H1 (cell line): ENCODE results near the gene GDNF. TPM values are rescaled to one million over a fixed set of nuclear protein-coding genes. Genes with fewer than 3 reads are reported as not detected.

Experiments
- CTCF ChIA-PET: fragments of 300-600 bp; sonication (Branson Sonifier 250); formaldehyde crosslinking; loops from one replicate; lab custom pipeline; 2021; ENCODE audit not compliant: partially characterized antibody; lab: Charles Lee
- POLR2A ChIA-PET: fragments of 300-600 bp; sonication (Branson Sonifier 250); formaldehyde crosslinking; loops from one replicate; lab custom pipeline; 2021; ENCODE audit warnings: inconsistent platforms; ENCODE audit not compliant: partially characterized antibody; lab: Charles Lee
- DNase-seq, 2 experiments: peaks; one replicate each; pipeline versions ENCODE4 v3.0.0 to v3.0.0-alpha.2; 2010 to 2022; ENCODE audit warnings: low spot score in 2 of 2, low read depth in 1 of 2, mixed read lengths in 1 of 2
- FAIRE-seq: peaks from 2 replicates; lab custom pipeline; 2011; peaks lifted over from hg19 to GRCh38; lab: Jason Lieb, UNC
- H2AFZ ChIP-seq: 2 replicates; pipeline ENCODE4 v1.8.1; 2012; ENCODE audit warnings: low read length, inconsistent platforms
- H2AK5ac ChIP-seq: 2 replicates; pipeline ENCODE4 v1.6.1; 2013; ENCODE audit warnings: low read depth, low read length
- H2BK120ac ChIP-seq: replicated peaks from 2 replicates; pipeline ENCODE3; 2013; ENCODE audit warnings: low read depth, low read length, inconsistent platforms
- H2BK12ac ChIP-seq: 2 replicates; pipeline ENCODE4 v1.6.1; 2013; ENCODE audit warnings: low read depth, low read length
- H2BK15ac ChIP-seq: 2 replicates; pipeline ENCODE4 v1.6.1; 2013; ENCODE audit warnings: low read length
- H2BK20ac ChIP-seq: 2 replicates; pipeline ENCODE4 v1.6.1; 2013; ENCODE audit warnings: low read length
- H2BK5ac ChIP-seq: 2 replicates; pipeline ENCODE4 v1.6.1; 2013; ENCODE audit warnings: low read depth, low read length
- H3K14ac ChIP-seq: 2 replicates; pipeline ENCODE4 v1.6.1; 2013; ENCODE audit warnings: inconsistent platforms; ENCODE audit not compliant: insufficient read length
- H3K18ac ChIP-seq: 2 replicates; pipeline ENCODE4 v1.6.1; 2013; ENCODE audit warnings: low read length; ENCODE audit errors: extremely low read depth
- H3K23ac ChIP-seq: 2 replicates; pipeline ENCODE4 v1.6.1; 2013; ENCODE audit warnings: inconsistent platforms; ENCODE audit not compliant: insufficient read length
- H3K23me2 ChIP-seq: 2 replicates; pipeline ENCODE4 v1.6.1; 2013; ENCODE audit warnings: low read depth, low read length
- H3K27ac ChIP-seq: 2 replicates; pipeline ENCODE4 v1.6.1; 2011; ENCODE audit warnings: low read depth, low read length, inconsistent platforms
- H3K27me3 ChIP-seq, 4 experiments: replicated peaks in 1 of 4; 1 replicate in 1 of 4; 2 replicates in 3 of 4; pipeline versions ENCODE4 v1.6.1 to v1.8.1; 2011 to 2013; ENCODE audit warnings: low read length in 3 of 4, mild to moderate bottlenecking in 3 of 4, inconsistent platforms in 2 of 4, mixed read lengths in 2 of 4, moderate library complexity in 1 of 4; ENCODE audit not compliant: control insufficient read depth in 3 of 4, insufficient read depth in 3 of 4; ENCODE audit errors: extremely low read depth in 1 of 4
- H3K36me3 ChIP-seq, 4 experiments: 2 replicates each; pipeline versions ENCODE4 v1.6.1 to v1.8.1; 2011 to 2013; ENCODE audit warnings: mild to moderate bottlenecking in 4 of 4, low read length in 3 of 4, moderate library complexity in 2 of 4, control low read depth in 1 of 4, inconsistent platforms in 1 of 4; ENCODE audit not compliant: insufficient read depth in 4 of 4, control insufficient read depth in 2 of 4
- H3K4ac ChIP-seq: replicated peaks from 2 replicates; pipeline ENCODE3; 2013; ENCODE audit warnings: low read length, low read depth, mixed read lengths, inconsistent platforms; ENCODE audit not compliant: insufficient read length
- H3K4me1 ChIP-seq, 4 experiments: replicated peaks in 1 of 4; 1 replicate in 1 of 4; 2 replicates in 3 of 4; pipeline versions ENCODE4 v1.6.1 to v1.8.1; 2011 to 2013; ENCODE audit warnings: low read length in 3 of 4, inconsistent platforms in 2 of 4, mixed read lengths in 1 of 4; ENCODE audit not compliant: insufficient read depth in 4 of 4, control insufficient read depth in 3 of 4
- H3K4me2 ChIP-seq, 2 experiments: 2 replicates each; pipeline versions ENCODE4 v1.6.1 to v1.8.1; 2011 to 2013; ENCODE audit warnings: low read depth in 2 of 2, low read length in 2 of 2, control low read depth in 1 of 2, inconsistent platforms in 1 of 2, mild to moderate bottlenecking in 1 of 2; ENCODE audit not compliant: insufficient read depth in 1 of 2
- H3K4me3 ChIP-seq, 4 experiments: fragments of 200-600, 300-600 bp in 1 of 4; sonication (generic), shearing (Covaris generic), sonication (Bioruptor Twin) in 1 of 4; 2 replicates each; pipeline versions ENCODE4 v1.5.1 to v1.8.1; 2011 to 2016; ENCODE audit warnings: low read length in 4 of 4, low read depth in 3 of 4, control low read depth in 2 of 4, inconsistent platforms in 2 of 4, mild to moderate bottlenecking in 2 of 4, mixed read lengths in 1 of 4, moderate library complexity in 1 of 4; ENCODE audit not compliant: insufficient read depth in 2 of 4; ENCODE audit errors: extremely low read depth in 1 of 4
- H3K56ac ChIP-seq: replicated peaks from 2 replicates; pipeline ENCODE3; 2013; ENCODE audit warnings: low read depth, mild to moderate bottlenecking, mixed read lengths, low read length, inconsistent platforms; ENCODE audit not compliant: insufficient read length
- H3K79me1 ChIP-seq: 2 replicates; pipeline ENCODE4 v1.6.1; 2013; ENCODE audit warnings: low read depth, low read length, control low read depth
- H3K79me2 ChIP-seq, 2 experiments: 2 replicates each; pipeline versions ENCODE4 v1.6.1 to v1.8.1; 2012 to 2013; ENCODE audit warnings: low read length in 2 of 2, mild to moderate bottlenecking in 2 of 2, inconsistent platforms in 1 of 2; ENCODE audit not compliant: insufficient read depth in 2 of 2, control insufficient read depth in 1 of 2
- H3K9ac ChIP-seq, 4 experiments: replicated peaks in 1 of 4; 1 replicate in 1 of 4; 2 replicates in 3 of 4; pipeline versions ENCODE4 v1.6.1 to v1.8.1; 2011 to 2013; ENCODE audit warnings: low read depth in 3 of 4, low read length in 3 of 4, control low read depth in 2 of 4, mild to moderate bottlenecking in 2 of 4, moderate library complexity in 2 of 4, inconsistent platforms in 1 of 4; ENCODE audit errors: extremely low read depth in 1 of 4
- H3K9me3 ChIP-seq, 2 experiments: 2 replicates each; pipeline versions ENCODE4 v1.6.1 to v1.8.1; 2012 to 2013; ENCODE audit warnings: mild to moderate bottlenecking in 2 of 2, moderate library complexity in 2 of 2, control low read depth in 1 of 2, inconsistent platforms in 1 of 2, low read depth in 1 of 2, low read length in 1 of 2, mixed read lengths in 1 of 2; ENCODE audit not compliant: insufficient read depth in 2 of 2
- H4K20me1 ChIP-seq, 2 experiments: replicated peaks in 1 of 2; 2 replicates each; pipeline versions ENCODE3 to v1.8.1; 2011 to 2013; ENCODE audit warnings: inconsistent platforms in 2 of 2, low read length in 2 of 2, mild to moderate bottlenecking in 1 of 2; ENCODE audit not compliant: insufficient read depth in 2 of 2, control insufficient read depth in 1 of 2
- H4K5ac ChIP-seq: 2 replicates; pipeline ENCODE4 v1.6.1; 2013; ENCODE audit warnings: low read length, low read depth, mixed read lengths, inconsistent platforms; ENCODE audit not compliant: insufficient read length
- H4K8ac ChIP-seq: 2 replicates; pipeline ENCODE4 v1.8.0; 2013; ENCODE audit warnings: mild to moderate bottlenecking, moderate library complexity, low read length, inconsistent platforms; ENCODE audit not compliant: insufficient read depth; ENCODE audit errors: extremely low read depth
- H4K91ac ChIP-seq: replicated peaks from 2 replicates; pipeline ENCODE3; 2013; ENCODE audit warnings: low read length, mixed read lengths, inconsistent platforms; ENCODE audit not compliant: insufficient read length
- CREB1 ChIP-seq: IDR thresholded peaks from 2 replicates; pipeline ENCODE4 v1.6.1; 2012; ENCODE audit warnings: inconsistent platforms
- MAX ChIP-seq: IDR thresholded peaks from 2 replicates; pipeline ENCODE4 v1.6.1; 2012; ENCODE audit warnings: inconsistent platforms
- POLR2AphosphoS5 ChIP-seq: IDR thresholded peaks from 2 replicates; pipeline ENCODE4 v1.6.1; 2011; ENCODE audit warnings: low read depth, low read length
- TEAD4 ChIP-seq: IDR thresholded peaks from 2 replicates; pipeline ENCODE4 v1.6.1; 2012; ENCODE audit warnings: low read depth, low read length, inconsistent platforms, mixed read lengths
- WGBS, 2 experiments: shearing (Covaris generic) in 1 of 2; methylation state at CpG; one replicate each; pipeline versions ENCODE4 v1.1.6 to v1.1.7; 2013 to 2015; ENCODE audit warnings: low lambda C conversion rate in 2 of 2, mixed read lengths in 2 of 2, inconsistent platforms in 1 of 2, low coverage in 1 of 2, missing lambda C conversion rate in 1 of 2; ENCODE audit not compliant: insufficient replicate concordance in 2 of 2, insufficient coverage in 1 of 2, insufficient read length in 1 of 2; ENCODE audit errors: extremely low coverage in 1 of 2, missing lambda C conversion rate in 1 of 2; 5-methylcytosine and 5-hydroxymethylcytosine counted together
- polyA plus RNA-seq, 7 experiments: library from polyadenylated mRNA; depleted of rRNA in 3 of 7; stranded (reverse) in 5 of 7; unstranded in 2 of 7; fragments of >200 nt in 5 of 7; fragments of 200-250 nt in 2 of 7; gene quantifications; 1 replicate in 5 of 7; 2 replicates in 1 of 7; 4 replicates in 1 of 7; pipeline versions ENCODE4 v1.2.1 to v1.2.3, GENCODE V29; 2011 to 2013; ENCODE audit warnings: missing spikeins in 2 of 7, mixed read lengths in 2 of 7
- total RNA-seq: library from RNA; stranded (reverse); fragmentation: NEBNext Ultra II Directional; extraction: Animal tissue kit (Norgen Biotek cat#: 25700); gene quantifications from 2 replicates; pipeline ENCODE4 v1.2.1, GENCODE V29; 2021

GDNF gene
- total and polyA plus RNA-seq, 2 of the 8 experiments (the other 6 are each of a cell fraction or from before 2014, with no cell fraction given): 0.15 to 2.0 TPM

- Histone ChIP-seq H2AK5ac (no peak overlapping the region), H3K4me3 (no peak overlapping the region), H3K4ac (no peak overlapping the region), H3K56ac (no peak overlapping the region), H3K9me3 (no peaks in the 10 kb centered on the region), H3K36me3 (peaks cover 0 to 6% (median 0%) of the 10 kb centered on the region in 4 experiments; a peak in 1 of 8 replicates), H3K27ac (no peak overlapping the region), H3K9ac (no peak overlapping the region), H3K14ac (no peak overlapping the region), H3K23me2 (peaks cover 9% of the 10 kb centered on the region; the same call in 1 of the 2 replicates), H2BK20ac (no peak overlapping the region), H4K91ac (no peak overlapping the region), H4K8ac (no peak overlapping the region), H2BK5ac (no peak overlapping the region), H2BK120ac (no peak overlapping the region), H3K4me1 (peaks cover 15 to 30% (median 19%) of the 10 kb centered on the region in 4 experiments; a peak in 6 of 7 replicates), H4K20me1 (no peaks in the 10 kb centered on the region), H3K79me2 (no peaks in the 10 kb centered on the region), H2BK15ac (no peak overlapping the region), H4K5ac (no peak overlapping the region), H3K4me2 (no peak overlapping the region), H2AFZ (no peak overlapping the region), H3K27me3 (peaks cover 17 to 42% (median 32%) of the 10 kb centered on the region in 4 experiments), H3K79me1 (no peaks in the 10 kb centered on the region), H2BK12ac (no peak overlapping the region), H3K18ac (no peak overlapping the region), H3K23ac (no peak overlapping the region)
- CTCF ChIA-PET: interaction anchor here (0.7 to 1.6 kb wide), 3 partner anchors 13 to 349 kb away, joined by 3 read pairs; no protein-coding TSS in a partner anchor
- FAIRE-seq: no peak
- POLR2A ChIA-PET: interaction anchor here (0.5 to 1.0 kb wide), 2 partner anchors 15 to 341 kb away, joined by 3 read pairs; no protein-coding TSS in a partner anchor
- WGBS, 2 experiments: 55% methylated on average over 6 of the region's 6 CpGs; no CpG with 5 or more reads in 1 of the 2 experiments
- DNase-seq: no peak
- peak; percentile 87 for TF ChIP-seq TEAD4
- TF ChIP-seq CREB1: no peak
- no peak for TF ChIP-seq MAX
- TF ChIP-seq POLR2AphosphoS5: no peak
These were observed 4.2 kb upstream of the GDNF start for GRCh38 chr5:37844009-37844408.
